Activated naive CD4-positive, alpha-beta T cell treated with anti-CD3 and anti-CD28 coated beads, Interleukin-2, amount 50 U/mL, for 24 hours (primary cell): ENCODE results near the gene SELENBP1.
A peak's percentile ranks its signal among the peaks of the same experiment; 100 is the strongest.

ENCODE experiments used
- H3K27ac Mint-ChIP-seq: one replicate; pipeline ENCODE4 v1.8.0; 2021; ENCODE audit warnings: mild to moderate bottlenecking, mixed read lengths
- H3K27me3 Mint-ChIP-seq: one replicate; pipeline ENCODE4 v1.8.0; 2021; ENCODE audit warnings: mixed read lengths
- H3K36me3 Mint-ChIP-seq: one replicate; pipeline ENCODE4 v1.8.0; 2021; ENCODE audit warnings: mixed read lengths
- H3K4me1 Mint-ChIP-seq: one replicate; pipeline ENCODE4 v1.8.0; 2021; ENCODE audit warnings: mixed read lengths
- H3K4me3 Mint-ChIP-seq: one replicate; pipeline ENCODE4 v1.8.0; 2021; ENCODE audit warnings: mild to moderate bottlenecking, mixed read lengths
- H3K9me3 Mint-ChIP-seq: one replicate; pipeline ENCODE4 v1.8.0; 2021; ENCODE audit warnings: mixed read lengths

Gene SELENBP1

DNA sequence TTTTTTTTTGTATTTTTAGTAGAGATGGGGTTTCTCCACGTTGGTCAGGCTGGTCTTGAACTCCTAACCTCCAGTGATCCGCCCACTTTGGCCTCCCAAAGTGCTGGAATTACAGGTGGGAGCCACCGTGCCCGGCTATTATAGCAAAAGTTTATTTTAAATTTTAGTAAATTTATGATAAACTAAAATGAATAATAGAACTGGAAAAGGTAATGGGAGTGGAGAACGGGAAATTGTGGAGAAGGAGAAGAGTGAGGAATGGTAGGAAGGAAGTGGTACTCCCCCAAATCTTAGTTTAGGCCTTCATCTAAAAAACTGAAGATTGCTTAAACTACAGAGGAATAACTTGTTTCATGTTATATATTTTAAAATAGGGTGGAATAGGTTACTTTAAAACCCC, 37.7 kb downstream of the SELENBP1 start:
- Mint-ChIP-seq H3K27me3 (no peaks in the 10 kb centered on the region), H3K27ac (no peak overlapping the region), H3K9me3 (no peaks in the 10 kb centered on the region), H3K36me3 (no peaks in the 10 kb centered on the region), H3K4me3 (no peak overlapping the region), H3K4me1 (peaks cover 2% of the 10 kb centered on the region)

- H3K9me3 Mint-ChIP-seq = no peaks in the 10 kb centered on the region
- H3K4me3 Mint-ChIP-seq = peak overlapping the region; percentile 96
- H3K4me1 Mint-ChIP-seq = peaks cover 29% of the 10 kb centered on the region
- H3K36me3 Mint-ChIP-seq = no peaks in the 10 kb centered on the region
- peak overlapping the region; percentile 96 for H3K27ac Mint-ChIP-seq
- H3K27me3 Mint-ChIP-seq = no peaks in the 10 kb centered on the region
Observed at GRCh38 chr1:151327903-151328674, 44.4 kb downstream of the SELENBP1 start.

- Mint-ChIP-seq H3K36me3 (no peaks in the 10 kb centered on the region), H3K27me3 (no peaks in the 10 kb centered on the region), H3K4me1 (peaks cover 35% of the 10 kb centered on the region), H3K9me3 (no peaks in the 10 kb centered on the region), H3K27ac (peak within 1 kb of the TSS; percentile 96), H3K4me3 (peak within 1 kb of the TSS; percentile 96)
Observed at GRCh38 chr1:151327223-151327902, 45.1 kb downstream of the SELENBP1 start, which contains the start of gene PI4KB. Gene PI4KB (minus strand): TSS chr1:151327416. CDS start chr1:151316481, 10,935 bp downstream.

DNA sequence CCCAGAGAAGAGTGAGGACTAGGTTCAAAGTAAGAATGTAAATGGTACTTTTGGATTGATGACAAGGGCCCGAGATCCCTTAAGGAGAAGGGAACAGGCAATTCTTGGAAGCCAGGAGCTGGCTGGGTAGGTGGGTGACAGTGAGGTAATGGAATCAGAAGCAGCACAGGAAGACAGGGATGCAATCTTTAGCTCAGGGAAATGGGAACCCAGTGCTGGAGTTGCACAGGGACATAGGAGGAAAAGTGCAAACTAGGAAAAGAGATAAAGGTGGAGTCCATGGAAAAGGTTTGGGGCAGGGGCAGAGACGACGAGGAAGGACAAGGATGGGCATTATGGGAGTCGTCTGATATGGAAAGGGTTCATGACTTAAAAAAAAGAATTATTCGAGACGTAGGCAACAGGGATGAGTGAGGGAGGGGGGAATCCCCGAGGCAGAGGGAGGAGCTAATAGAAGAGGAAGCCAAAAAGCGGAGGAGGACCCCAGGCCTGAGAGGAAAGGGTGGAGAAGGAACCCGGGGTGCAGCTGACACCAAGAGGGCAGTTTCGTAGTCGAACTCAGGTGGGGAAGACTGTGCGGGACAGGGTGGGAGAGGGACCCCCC, 45.8 kb downstream of the SELENBP1 start:
- no peaks in the 10 kb centered on the region for H3K9me3 Mint-ChIP-seq
- no peaks in the 10 kb centered on the region for H3K36me3 Mint-ChIP-seq
- peak overlapping the region; percentile 93 for H3K27ac Mint-ChIP-seq
- H3K4me1 Mint-ChIP-seq = peaks cover 41% of the 10 kb centered on the region
- peak overlapping the region; percentile 96 for H3K4me3 Mint-ChIP-seq
- H3K27me3 Mint-ChIP-seq = no peaks in the 10 kb centered on the region

- peak overlapping the region; percentile 93 for H3K27ac Mint-ChIP-seq
- H3K4me1 Mint-ChIP-seq = peaks cover 46% of the 10 kb centered on the region
- no peaks in the 10 kb centered on the region for H3K27me3 Mint-ChIP-seq
- peaks cover under 1% of the 10 kb centered on the region for H3K36me3 Mint-ChIP-seq
- H3K4me3 Mint-ChIP-seq = peak overlapping the region; percentile 96
- no peaks in the 10 kb centered on the region for H3K9me3 Mint-ChIP-seq
Observed at GRCh38 chr1:151325646-151326429, 46.7 kb downstream of the SELENBP1 start.

DNA sequence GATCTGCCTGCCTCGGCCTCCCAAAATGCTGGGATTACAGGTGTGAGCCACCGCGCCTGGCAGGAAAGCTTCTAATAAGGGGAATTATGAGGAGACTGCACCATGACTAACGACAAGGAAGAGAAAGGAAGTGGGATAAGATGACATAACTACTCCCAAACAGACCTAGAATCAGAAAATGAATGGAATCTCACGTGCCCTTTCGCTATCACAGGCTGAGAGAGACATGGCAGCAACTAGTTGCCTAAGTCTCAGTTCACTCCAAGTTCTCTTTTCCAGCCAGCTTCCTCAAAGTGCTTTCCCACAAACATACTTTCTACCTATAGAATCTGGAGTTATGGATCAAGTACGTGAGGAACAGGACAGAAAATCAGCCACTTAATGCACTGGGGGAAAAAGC, 47.3 kb downstream of the SELENBP1 start:
- Mint-ChIP-seq H3K27me3 (no peaks in the 10 kb centered on the region), H3K4me1 (peaks cover 52% of the 10 kb centered on the region), H3K9me3 (no peaks in the 10 kb centered on the region), H3K4me3 (peak overlapping the region; percentile 96), H3K36me3 (peaks cover 5% of the 10 kb centered on the region), H3K27ac (peak overlapping the region; percentile 93)

GRCh38 chr1:151324390-151324930, 48.0 kb downstream of the SELENBP1 start:
- Mint-ChIP-seq H3K4me1 (peaks cover 54% of the 10 kb centered on the region), H3K36me3 (peaks cover 5% of the 10 kb centered on the region), H3K9me3 (no peaks in the 10 kb centered on the region), H3K27me3 (no peaks in the 10 kb centered on the region), H3K4me3 (peak overlapping the region; percentile 19), H3K27ac (no peak overlapping the region)

GRCh38 chr1:151318975-151319374, 53.5 kb downstream of the SELENBP1 start:
- Mint-ChIP-seq H3K4me3 (no peak overlapping the region), H3K27ac (no peak overlapping the region), H3K36me3 (peaks cover 12% of the 10 kb centered on the region), H3K27me3 (no peaks in the 10 kb centered on the region), H3K9me3 (no peaks in the 10 kb centered on the region), H3K4me1 (peaks cover 43% of the 10 kb centered on the region)

GRCh38 chr1:151315565-151316235, 56.8 kb downstream of the SELENBP1 start:
- peak overlapping the region; percentile 77 for H3K27ac Mint-ChIP-seq
- H3K9me3 Mint-ChIP-seq = no peaks in the 10 kb centered on the region
- H3K36me3 Mint-ChIP-seq = peaks cover 11% of the 10 kb centered on the region
- no peaks in the 10 kb centered on the region for H3K27me3 Mint-ChIP-seq
- H3K4me1 Mint-ChIP-seq = peaks cover 56% of the 10 kb centered on the region
- H3K4me3 Mint-ChIP-seq = no peak overlapping the region
